HG02938 (cell line): ENCODE results near the gene KRT13.

ENCODE experiments used
- ATAC-seq: cut with Tn5 transposase; IDR thresholded peaks from one replicate; pipeline ENCODE4 v1.9.1; 2021; ENCODE audit warnings: mild to moderate bottlenecking, moderate library complexity; ENCODE audit not compliant: unreplicated experiment

Gene KRT13

DNA sequence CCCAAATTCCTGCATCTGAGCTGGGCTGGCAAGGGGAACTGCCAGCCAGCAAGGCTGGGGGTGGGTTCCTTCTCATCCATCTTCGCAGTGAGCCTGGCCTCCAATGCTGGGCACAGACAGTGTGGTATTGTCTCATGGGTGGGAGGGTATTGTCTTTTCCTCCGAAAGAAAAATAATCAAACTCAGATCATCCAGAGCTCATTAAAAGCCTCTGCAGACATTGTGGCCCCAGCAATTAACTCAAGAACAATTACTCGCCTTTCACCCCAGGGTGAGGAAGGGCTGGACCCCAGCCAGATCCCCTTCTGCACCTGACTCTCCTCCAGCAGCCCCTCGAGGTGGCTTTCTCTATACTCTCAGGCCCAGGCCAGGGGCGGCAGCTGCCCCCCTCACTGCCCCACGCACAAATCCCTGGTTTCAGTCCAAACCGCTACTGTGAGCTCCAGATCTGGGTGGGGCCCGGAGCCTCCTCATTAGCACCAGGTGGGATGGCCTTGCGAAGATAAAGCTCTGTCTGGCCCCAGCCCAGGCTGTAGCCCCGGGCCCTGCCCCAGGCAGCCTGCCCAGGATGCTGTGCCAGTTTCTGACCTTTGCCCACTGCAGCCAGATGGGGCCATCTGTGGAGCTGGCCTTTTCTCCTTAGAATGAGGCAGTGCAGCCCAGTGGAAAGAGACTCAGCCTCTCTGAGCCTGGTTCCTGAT, 15.6 kb upstream of the KRT13 start:
- ATAC-seq = no peak

DNA sequence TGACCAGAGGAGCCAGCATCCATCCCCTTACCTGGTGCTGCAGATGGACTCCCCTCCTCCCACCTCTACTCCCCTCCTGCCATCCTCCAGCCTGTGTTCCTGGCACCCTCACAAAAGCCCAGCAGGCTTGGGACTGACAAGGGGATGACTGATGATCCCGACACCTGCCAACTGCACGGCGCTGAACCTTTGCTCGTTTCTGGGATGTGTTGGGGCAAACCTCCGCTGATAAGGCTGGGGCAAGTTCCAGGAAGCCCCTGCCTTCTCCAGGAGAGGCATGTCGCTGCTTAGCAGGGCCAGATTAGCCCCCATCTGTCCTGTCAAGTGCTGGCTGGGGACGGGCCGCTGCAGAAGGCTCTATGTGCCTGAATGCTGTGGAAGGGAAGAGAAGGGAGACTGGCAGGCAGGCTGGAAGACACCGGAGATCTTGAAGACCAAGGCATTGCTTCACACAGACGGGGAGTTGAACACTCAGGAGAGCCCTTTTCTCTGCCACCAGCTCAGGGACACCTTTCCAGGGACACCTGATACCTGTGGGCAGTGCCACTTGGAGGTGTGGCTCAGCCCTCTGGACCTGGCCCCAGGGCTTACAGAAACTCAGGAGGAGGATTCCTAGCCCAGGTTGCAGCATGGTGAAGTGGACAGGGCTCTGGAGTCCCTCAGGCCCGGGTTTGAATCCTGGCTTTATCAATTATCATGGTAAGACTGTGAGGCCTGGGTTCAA, 14.3 kb upstream of the KRT13 start:
- no peak for ATAC-seq

DNA sequence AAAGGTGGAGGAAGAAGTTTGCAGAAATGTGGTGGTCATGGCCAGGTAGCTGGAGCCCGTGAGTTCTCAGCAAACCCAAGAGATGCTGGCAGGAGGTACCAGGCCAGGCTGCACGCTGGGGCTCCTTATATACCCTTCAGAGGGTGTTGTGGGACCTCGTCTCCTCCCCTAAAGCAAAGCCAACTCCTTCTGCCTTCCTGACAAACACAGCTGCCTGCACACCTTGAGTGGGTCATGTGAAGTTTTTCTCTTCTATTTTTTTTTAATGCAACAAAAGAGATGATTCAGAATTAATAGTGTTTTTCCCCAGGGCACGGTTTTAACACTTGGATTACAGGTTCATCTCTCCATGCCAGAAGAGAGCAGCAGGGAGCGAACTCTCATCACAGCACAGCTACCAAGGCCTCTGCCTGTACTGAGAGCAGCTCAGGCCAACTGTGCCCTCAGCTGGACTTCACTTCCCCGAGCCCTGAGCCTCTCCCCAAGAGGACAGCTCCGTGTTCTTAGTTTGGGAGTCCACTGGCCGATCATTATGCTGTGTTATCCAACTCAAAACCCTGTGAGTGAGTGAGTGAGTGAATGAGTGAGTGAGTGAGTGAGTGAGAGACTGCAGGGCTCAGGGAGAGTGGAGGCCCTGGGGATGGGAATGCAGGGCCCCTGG, 13.5 kb upstream of the KRT13 start, which contains the start of gene KRT15:
Gene KRT15, minus strand, starts transcription at position 102 of the 661 bp plus-strand sequence. Its CDS starts 63 bp downstream, at position 39.
- ATAC-seq = no peak

DNA sequence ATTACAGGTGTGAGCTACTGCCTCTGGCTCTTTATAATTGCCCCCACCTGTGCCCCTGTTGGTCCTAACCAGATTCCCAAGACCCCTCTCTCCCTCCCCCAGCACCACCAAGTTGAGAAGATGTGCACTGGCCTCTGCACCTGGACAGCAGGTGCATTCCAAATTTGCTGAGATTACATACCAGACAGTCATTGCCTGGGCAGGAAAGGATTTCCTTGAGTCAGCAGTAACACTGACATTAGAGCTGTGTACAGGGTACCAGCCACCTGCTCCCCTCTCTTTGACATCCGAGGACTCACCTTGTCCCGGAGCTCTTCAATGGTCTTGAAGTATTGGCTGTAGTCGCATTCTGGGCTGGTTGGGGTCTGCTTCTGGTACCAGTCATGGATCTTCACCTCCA, 12.6 kb upstream of the KRT13 start:
- no peak for ATAC-seq

DNA sequence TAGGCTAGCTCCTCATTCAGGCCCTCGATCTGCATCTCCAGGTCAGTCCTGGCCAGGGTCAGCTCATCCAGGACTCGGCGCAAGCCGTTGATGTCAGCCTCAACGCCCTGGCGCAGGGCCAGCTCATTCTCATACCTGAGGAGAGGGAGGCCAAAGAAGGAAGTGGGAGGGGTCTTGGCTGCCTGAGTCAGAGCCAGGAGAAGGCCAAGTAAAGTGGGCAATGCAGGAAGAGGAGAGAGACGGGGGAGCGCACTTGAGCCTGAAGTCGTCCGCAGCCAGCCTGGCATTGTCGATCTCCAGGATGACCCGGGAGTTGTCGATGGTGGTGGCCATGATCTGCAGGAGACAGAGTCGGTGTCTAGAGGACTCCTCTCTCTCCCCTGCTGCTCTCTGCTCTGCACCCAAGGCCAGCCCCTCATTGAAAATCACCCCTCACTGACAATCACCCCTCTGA, 11.4 kb upstream of the KRT13 start:
- no peak for ATAC-seq

DNA sequence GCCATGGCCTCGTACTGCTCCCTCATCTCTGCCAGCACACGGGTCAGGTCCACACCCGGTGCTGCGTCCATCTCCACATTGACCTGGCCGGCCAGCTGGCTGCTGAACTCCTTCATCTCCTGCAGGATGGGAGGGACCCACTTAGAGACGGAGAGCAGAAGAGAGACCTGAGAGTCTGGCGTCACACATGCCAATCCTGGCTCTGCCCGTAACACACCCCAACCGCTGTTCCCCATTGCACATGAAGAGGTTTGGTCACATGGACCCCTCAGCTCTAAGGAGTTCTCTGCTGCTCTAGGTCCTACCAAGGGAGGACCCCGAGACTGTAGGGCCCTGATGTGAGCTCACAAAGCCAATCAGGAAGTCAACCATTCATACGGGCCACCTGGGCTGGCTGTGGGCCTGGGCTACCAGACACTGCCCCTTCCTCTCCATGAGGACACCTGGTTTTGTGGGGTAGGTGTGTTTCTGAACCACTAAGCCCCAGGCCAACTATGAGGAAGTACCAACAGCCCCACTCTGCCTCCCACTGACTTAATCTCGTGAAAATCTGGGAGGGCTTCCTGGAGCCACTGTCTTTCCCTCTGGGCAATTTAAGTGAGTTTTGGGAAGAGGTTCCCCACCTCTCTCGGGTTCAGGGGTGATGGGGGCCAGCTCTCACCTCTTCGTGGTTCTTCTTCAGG, 10.9 kb upstream of the KRT13 start:
- no peak for ATAC-seq

DNA sequence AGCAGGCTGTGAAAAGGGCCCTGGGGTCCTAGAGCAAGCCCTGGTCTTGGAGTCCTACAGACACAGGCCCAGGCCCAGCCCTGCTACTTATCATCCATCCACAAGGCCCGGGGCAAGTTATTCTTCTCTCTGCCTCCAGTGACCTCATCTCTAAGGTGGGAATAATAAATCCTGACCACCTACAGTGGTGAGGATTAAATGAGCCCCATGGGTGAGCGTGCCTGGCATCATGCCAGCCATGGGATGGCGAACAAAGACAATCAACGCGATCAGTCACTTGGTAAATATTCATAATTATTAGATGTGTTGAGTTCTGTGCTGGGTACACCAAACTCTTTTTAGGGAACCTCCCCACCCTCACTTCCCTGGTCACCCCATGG, 7.7 kb upstream of the KRT13 start:
- no peak for ATAC-seq

DNA sequence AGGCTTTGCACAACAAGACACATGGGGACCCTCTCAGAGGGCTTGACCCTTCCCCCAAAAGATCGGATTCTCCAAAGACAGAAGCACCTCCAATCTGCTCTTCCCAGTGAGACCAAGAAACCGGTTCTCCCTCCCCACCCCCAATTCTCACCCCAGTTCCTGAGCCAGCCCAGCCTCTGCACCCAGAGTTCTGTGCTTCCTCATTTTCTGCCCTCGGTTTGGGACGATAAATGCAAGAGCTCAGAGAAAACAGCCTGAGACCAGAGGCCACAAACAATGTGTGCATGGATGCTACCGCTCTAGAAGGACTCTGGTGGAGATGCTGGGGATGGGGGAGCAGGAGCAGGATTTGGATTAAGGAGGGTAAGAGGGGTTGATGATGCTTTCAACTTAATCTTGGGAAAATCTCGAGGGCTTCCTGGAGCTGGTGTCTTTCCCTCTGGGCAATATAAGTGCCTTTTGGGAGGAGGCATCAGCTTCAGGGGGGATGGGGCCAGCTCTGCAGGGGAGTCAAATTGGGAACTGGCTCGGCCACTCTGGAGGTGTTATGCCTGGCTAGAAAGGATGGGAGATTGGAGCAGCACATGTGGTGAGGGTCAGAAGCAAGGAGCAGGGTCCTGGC, 7.2 kb upstream of the KRT13 start:
- no peak for ATAC-seq

DNA sequence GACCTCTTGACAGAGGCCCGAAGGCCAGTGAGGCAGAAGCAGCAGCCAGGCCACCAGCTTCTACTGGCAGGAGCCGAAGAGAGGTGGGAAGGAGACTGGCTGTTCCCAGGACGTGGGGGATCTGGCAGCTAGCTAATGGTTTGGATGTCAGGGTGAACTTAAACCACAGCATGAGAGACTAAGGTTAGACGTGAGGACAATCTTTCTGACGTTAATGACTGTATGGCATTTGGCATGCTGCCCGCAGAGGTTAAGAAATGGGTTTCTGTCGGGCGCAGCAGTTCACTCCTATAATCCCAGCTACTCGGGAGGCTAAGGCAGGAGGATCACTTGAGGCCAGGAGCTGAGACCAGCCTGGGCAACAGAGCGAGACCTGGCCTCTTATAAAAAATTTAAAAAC, 6.3 kb upstream of the KRT13 start:
- ATAC-seq = no peak

DNA sequence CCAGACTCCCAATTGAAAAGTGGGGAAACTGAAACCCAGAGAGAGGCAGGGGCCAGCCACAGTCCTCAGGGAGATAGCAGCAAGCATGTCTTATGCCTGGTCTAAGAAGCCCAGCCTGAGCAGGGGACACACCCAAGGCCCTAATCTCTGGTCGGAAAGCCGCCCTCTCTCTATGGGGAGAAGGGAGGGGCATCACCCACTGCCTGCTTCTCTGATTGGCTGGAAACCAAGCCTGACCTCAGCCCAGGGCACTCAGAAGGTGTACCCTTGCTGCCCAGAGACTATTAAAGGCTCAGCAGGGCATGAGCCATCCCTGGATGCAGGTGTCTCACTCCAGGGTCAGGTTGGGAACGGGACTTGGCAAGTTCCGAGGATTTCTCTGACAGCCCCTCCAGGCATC, 5.7 kb upstream of the KRT13 start:
- ATAC-seq = no peak

DNA sequence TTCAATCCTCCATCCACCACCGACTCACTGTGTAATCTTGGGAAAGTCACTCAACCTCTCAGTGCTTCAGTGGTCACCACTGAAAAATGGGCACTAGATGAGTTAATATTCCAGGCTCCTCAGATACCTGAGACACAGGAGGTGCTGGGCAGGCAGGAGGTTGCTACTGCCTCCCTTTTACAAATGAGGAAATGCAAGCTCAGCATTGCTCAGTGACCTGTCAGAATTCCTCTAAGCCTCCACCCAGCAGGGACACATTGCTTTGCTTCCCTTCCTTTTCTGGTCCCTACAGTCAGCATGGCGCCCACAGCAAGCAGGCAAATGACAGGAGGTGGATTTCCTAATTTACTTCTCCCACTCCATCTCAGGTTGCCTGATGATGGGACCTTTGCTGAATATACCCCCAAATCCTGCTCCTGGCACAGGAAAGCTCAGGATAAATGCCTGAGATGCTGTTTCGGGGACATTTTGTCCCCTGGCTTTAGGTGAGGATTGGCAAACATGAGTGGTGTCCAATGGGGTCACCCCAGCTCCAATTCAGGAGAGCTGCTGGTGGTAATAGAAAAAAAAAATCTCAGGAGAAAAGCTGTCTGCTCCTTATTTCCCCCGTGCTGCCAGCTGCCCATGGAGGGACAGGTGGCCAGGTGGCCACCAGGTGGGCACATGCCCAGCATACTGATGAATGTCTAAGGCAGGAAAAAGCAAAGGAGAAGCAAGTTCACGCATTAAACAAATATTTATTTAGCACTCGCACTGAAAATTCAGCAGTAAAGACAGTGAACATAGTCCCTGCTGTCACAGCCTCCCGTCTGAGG, 5.0 kb upstream of the KRT13 start:
- no peak for ATAC-seq

DNA sequence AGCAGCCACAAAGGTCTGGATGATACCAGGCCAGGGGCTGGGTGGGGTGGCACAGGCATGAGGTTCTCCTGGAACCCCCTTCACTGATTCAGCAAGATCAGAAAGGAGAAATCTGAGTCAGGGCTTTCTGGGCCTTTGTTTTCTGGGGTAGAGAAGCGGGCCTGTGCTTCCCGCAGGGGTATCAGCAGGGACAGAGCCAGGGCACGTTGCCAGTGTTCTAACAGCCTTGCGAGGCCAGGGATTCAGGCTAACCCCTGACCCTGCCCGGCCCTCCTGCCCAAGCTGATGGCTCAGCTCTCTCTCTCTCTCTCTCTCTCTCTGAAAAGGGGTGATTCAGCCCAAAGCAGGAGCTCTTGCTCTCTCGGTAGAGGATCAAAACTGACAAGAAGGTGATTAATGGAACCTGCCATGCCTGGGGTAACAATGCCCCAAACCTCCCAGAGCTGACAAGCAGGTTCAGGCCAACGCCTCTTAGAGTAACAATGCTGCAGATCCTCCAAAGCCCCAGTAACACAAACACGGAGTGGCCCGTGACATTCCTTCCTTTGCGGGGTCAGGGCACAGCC, 2.0 kb upstream of the KRT13 start:
- ATAC-seq = no peak

DNA sequence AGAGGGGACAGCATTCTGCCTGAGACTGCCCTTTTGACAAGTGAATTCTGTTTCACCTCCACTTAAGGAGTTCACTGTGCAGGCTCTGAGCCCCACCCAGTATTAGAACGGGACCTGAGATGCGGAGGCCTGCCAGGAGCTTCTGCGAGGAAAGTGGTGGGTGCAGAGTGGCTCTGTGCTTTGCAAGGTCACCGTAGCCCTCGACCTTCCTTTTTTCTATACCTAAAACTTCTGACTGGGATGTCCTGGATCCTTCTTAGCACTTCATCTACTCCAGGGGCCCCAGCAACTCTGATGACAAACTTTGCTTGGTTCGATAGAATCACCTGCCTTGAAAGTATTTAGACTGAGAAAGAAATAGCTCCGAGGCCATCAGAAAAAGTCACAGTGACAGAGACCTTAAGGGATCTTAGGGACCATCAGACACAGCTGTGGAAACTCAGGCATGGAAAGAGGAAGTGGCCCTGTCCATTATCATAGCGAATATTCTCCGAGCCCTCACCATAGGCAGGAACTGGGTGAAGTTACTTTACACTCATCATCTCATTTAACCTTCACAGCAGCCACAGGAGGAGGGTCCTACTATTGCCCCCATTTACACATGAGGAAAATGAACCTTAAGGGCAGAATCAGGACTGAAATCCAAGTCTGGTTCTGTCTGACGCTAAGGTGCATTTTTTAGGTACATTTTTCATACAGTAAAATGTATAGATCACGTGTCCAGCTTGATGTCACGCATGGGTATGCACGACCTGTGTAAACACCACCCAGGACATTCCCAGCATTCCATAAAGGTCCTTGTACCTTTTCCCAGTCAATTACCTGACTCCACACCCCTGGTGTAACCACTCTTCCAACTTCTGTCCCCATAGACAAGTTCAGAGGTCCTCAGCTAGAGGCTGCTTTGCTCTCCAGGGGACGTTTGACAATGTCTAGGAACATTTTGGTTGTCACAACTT, 676 bp upstream of the KRT13 start:
- ATAC-seq = no peak

DNA sequence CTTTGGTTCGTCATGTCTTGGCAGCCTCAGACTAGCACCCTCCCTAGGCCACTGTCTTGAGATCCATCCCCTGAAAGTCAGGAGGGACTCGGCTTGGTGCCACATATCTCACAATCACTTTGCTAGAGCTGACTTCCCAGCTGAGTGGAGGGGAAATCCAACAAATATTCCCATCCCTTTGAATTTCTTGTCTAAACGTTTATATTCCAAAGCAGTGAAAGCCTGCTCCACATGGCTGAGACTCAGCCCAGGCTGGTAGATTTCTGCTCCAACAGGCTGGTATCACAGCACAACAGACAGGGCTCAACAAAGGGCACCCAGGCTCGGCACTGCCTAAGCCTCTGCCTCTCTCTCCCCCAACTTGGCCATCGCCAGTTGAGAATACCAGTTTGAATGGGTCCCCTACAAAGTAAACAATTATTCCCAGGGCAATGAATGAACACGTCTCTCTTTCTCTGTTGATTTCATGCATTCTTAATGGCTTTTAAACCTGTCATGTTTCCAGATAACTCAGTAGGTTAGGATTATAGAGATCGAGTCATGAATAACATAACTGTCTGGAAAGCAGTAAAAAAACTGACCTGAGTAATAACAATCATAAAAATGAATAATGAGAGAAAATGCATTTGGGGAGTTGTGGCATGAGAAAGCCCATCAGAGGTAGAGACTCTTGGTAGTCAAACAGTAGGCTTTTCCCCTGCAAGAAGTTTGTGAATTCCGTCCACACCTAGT, 1.0 kb downstream of the KRT13 start:
- ATAC-seq = no peak

DNA sequence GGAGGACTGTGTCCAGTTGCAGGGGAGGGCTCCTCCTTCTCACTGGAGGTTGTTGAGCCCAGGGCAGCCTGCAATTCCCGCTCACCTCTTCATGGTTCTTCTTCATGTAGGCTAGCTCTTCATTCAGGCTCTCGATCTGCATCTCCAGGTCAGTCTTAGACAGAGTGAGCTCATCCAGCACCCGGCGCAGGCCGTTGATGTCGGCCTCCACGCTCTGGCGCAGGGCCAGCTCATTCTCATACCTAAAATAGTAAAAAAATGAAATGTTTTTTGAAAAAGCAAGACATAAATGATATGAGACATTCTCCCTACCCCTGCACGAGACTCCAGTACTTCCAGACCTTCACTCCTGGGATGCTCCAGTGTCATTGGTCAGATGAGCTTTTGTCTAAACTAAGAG, 2.2 kb downstream of the KRT13 start:
- ATAC-seq = no peak

DNA sequence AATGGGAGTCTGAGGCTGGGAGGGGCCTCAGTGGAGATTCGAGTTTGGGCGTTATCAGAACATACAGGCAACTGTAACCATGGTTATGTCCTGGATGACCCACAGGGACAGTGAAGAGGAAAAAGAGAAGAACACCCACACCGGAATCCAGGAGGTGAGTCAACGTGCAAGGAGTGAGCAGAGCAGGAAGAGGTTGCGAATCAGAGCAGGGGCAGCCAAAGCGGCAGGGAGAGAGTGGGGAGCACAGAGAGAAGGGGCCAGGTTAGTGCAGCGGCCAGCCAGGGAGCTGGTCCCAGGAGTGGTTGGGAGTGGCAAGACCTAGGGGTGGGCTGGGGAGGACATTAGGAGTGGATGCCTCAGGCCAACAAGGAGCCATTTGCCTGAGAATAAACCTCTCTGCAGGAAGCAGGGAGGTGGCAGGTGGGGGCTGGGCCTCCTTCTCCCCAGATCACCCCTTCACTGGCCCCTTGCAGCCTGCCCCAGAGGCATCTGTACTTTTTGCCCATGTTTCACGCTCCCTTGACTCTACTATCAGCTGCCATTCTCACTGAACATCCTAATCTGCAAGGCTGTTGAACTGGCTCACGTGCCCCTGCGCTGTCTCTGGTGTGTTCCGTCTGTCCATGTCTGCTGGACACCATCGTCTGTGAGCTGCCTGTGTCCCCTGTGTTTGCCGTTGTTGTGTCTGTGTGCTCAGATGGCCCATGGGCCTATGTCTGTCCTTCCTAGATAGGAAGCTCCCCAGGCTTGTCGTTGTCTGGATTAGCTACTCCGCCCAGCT, 5.1 kb downstream of the KRT13 start:
- ATAC-seq = no peak

DNA sequence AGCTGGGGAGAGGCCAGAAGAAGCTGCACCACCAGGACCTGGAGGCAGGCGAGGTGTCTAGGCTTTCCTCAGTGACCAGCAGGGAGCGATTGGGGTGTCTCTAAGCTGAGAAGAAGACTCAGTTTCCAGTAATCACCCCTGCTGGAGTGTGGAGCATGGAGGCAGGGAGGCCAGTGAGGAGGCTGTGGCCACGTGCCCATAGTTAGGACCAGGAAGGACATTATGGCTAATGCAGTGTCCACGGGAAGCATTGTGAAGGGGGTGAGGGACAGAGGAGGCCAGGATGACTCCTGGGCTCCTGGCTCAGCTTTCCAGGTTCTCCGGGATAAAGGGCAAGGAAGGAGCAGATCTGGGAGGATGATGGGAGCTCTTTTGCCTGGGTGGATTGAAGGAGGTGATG, 5.7 kb downstream of the KRT13 start:
- no peak for ATAC-seq
